Mesodermal cell (in vitro differentiated cells): ENCODE results near the gene CORT.
"Not testable (repeated sequence)": the region's sequence is repeated elsewhere in the genome, so short reads cannot be mapped to it uniquely, and the experiment has no call there.

ENCODE experiments used
- H3K27ac ChIP-seq: 2 replicates; pipeline ENCODE4 v1.7.0; 2013; ENCODE audit warnings: mild to moderate bottlenecking, low read depth, low read length, moderate library complexity; ENCODE audit not compliant: severe bottlenecking
- H3K36me3 ChIP-seq: 2 replicates; pipeline ENCODE4 v1.7.1; 2013; ENCODE audit warnings: mild to moderate bottlenecking, low read length, moderate library complexity; ENCODE audit not compliant: control insufficient read depth, insufficient read depth
- H3K4me1 ChIP-seq: one replicate; pipeline ENCODE4 v1.7.1; 2013; ENCODE audit warnings: mild to moderate bottlenecking, low read length; ENCODE audit not compliant: insufficient read depth, control insufficient read depth, poor library complexity, severe bottlenecking
- H3K4me3 ChIP-seq: 2 replicates; pipeline ENCODE4 v1.7.0; 2013; ENCODE audit warnings: low read length, control low read depth, mild to moderate bottlenecking; ENCODE audit not compliant: insufficient read depth, poor library complexity, severe bottlenecking; ENCODE audit errors: extremely low read depth
- H3K9me3 ChIP-seq: 2 replicates; pipeline ENCODE4 v1.7.1; 2013; ENCODE audit warnings: mild to moderate bottlenecking, low read length, moderate library complexity; ENCODE audit not compliant: control insufficient read depth
- WGBS, 2 experiments: methylation state at CpG; one replicate each; pipeline ENCODE4 v1.1.5; 2013; ENCODE audit warnings: missing lambda C conversion rate in 2 of 2; ENCODE audit not compliant: insufficient coverage in 2 of 2; 5-methylcytosine and 5-hydroxymethylcytosine counted together

Gene CORT

DNA sequence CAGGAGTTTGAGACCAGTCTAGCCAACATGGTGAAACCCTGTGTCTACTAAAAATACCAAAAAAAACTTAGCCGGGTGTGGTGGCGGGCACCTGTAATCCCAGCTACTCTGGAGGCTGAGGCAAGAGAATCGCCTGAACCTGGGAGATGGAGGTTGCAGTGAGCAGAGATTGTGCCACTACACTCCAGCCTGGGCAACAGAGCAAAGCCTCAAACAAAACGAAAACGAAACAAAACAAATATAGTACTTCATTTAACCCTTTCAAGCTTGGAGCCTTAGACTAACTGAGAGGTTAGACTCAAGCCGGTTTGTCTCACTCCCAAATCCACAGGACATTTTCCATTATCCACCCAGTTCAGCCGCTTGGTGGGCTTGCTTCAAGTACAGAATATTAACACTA, 7.6 kb downstream of the CORT start:
- WGBS, 2 experiments: 89 to 92% methylated on average over 4 to 7 of the region's 7 CpGs
- H3K27ac ChIP-seq, H3K9me3 ChIP-seq: not testable (repeated sequence)

DNA sequence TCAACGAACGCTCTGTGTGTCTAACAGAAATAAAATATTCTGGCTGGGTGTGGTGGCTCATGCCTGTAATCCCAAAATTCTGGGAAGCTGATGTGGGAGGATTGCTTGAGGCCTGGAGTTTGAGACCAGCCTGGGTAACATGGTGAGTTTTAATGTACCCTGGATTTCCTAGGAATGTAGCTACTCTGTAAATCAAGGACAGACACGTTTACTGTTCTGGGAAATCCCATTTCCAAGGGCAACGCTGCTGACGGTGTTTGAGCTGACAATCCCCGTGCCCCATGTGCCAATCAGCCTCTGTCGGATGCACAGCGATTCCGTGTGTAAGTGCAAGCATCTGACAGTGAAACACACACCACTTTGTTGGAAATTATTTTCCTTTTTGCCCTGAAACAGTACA, 8.0 kb downstream of the CORT start:
- Histone ChIP-seq H3K4me1 (peaks cover 9% of the 10 kb centered on the region), H3K4me3 (no peak overlapping the region), H3K27ac (no peak overlapping the region), H3K9me3 (no peaks in the 10 kb centered on the region), H3K36me3 (peaks cover 46% of the 10 kb centered on the region)
- WGBS, 2 experiments: 93 to 95% methylated on average over 7 to 9 of the region's 9 CpGs

More for the DNA sequence above, 7.6 kb downstream of the CORT start:
- peaks cover 42% of the 10 kb centered on the region for H3K36me3 ChIP-seq
- not testable (repeated sequence) for H3K4me3 ChIP-seq, H3K4me1 ChIP-seq

DNA sequence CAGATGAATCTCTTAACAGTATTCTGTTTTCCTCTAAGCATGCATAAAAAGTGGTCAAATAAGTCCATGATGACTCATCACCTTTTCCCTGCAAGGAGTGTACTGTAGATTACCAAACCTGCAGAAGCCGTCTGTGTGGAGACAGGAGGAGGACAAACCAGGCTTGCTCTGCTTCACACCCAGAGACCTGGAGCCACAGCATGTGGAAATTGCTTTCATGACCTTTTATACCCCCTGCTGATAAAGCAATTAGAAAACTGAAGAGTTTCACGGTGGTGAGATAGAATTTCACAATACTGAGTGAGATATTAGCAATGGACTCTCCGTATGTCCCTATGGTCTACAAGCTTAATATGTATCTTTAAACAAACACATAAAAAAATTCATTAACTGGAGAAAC, 9.4 kb downstream of the CORT start:
- Histone ChIP-seq H3K4me3 (no peak overlapping the region), H3K9me3 (no peaks in the 10 kb centered on the region), H3K4me1 (peaks cover 9% of the 10 kb centered on the region), H3K27ac (no peak overlapping the region), H3K36me3 (peaks cover 52% of the 10 kb centered on the region)
- 64 to 67% methylated on average over 1 of the region's 3 CpGs for WGBS, 2 experiments

DNA sequence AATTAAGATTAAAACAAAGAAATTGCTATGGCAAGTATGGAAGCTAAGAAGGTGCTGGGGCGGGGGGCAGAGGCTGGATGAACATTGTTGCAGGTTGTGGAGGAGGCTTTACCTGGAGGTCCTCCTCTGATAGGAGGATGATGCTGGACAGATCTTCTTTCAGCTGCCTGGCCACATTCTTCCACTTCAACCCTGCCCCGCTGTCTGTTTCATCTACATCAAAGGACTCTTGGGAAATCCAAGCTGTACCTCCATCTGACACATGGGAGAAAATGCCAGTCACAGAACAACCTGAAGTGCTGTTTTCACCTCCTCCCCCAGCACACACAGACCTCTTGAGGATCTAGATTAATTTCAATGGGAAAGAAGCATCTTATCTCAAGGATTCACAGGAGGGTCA, 17.2 kb downstream of the CORT start:
- WGBS, 2 experiments: 92 to 94% methylated on average over 2 of the region's 2 CpGs
- peaks cover 75% of the 10 kb centered on the region for H3K36me3 ChIP-seq
- H3K4me3 ChIP-seq: no peak overlapping the region
- H3K9me3 ChIP-seq: no peaks in the 10 kb centered on the region
- no peak overlapping the region for H3K27ac ChIP-seq
- no peaks in the 10 kb centered on the region for H3K4me1 ChIP-seq

DNA sequence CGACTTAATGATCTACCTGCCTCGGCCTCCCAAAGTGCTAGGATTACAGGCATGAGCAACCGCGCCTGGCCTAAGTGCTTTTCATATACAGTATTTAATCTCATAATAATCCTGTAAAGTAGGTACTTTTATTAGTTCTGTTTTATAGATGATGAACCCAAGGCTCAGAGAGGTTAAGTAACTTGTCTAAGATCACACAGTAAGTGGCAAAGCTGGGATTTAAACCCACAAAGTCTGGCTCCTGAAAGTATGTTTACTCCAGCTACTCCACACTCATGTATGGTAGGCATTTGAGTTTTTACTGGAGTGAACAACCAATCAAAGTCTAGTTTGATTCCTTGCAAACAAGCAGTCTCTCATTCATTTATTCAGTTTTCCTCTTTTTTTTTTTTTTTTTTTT, 20.2 kb downstream of the CORT start:
- no peak overlapping the region for H3K4me3 ChIP-seq
- H3K27ac ChIP-seq: no peak overlapping the region
- H3K4me1 ChIP-seq: no peaks in the 10 kb centered on the region
- H3K9me3 ChIP-seq: no peaks in the 10 kb centered on the region
- H3K36me3 ChIP-seq: peaks cover 53% of the 10 kb centered on the region
- WGBS, 2 experiments: 100% methylated on average over 1 to 2 of the region's 4 CpGs

DNA sequence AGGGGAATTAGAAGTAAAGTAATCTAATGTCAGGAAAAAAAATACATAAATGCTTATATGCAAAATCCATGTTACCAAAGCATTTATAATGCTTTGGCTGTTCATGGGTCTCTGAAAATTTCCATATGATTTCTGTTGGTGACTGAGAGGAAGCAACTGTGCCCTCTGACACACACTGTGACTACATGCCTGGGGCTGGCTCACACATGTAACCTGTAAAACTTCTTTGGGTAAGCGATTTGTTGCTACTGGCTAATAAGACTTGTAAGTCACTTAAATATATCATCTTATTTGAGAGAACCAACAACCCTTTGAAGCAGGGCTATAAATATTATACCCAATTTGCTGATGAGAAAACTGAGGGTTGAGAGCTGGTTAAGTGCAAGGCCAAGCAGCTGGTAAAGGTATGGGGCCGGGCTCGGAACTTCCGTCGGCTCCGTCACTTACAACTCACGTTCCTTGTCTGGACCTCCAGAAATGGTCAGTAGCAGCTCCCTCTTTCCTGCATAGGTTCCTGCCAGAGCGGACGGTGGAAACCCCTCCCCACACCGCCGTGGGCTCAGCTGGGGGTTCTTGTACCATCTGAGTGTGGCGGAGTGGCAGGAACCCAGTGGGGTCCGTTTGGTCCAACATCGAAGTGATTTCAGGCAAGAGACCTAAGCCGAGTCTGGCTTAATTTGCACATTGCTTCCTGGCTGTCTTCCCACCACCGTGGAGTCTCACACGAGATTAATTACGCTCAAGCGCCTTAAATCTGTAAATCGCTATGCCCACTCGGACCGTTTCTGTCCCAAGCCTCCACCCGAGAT, 21.8 kb downstream of the CORT start:
- Histone ChIP-seq H3K36me3 (peaks cover 39% of the 10 kb centered on the region), H3K9me3 (no peaks in the 10 kb centered on the region), H3K4me3 (peak overlapping the region; percentile 66), H3K27ac (peak overlapping the region; percentile 67), H3K4me1 (peaks cover 7% of the 10 kb centered on the region)
- WGBS, 2 experiments: 2 to 4% methylated on average over 17 to 22 of the region's 23 CpGs

DNA sequence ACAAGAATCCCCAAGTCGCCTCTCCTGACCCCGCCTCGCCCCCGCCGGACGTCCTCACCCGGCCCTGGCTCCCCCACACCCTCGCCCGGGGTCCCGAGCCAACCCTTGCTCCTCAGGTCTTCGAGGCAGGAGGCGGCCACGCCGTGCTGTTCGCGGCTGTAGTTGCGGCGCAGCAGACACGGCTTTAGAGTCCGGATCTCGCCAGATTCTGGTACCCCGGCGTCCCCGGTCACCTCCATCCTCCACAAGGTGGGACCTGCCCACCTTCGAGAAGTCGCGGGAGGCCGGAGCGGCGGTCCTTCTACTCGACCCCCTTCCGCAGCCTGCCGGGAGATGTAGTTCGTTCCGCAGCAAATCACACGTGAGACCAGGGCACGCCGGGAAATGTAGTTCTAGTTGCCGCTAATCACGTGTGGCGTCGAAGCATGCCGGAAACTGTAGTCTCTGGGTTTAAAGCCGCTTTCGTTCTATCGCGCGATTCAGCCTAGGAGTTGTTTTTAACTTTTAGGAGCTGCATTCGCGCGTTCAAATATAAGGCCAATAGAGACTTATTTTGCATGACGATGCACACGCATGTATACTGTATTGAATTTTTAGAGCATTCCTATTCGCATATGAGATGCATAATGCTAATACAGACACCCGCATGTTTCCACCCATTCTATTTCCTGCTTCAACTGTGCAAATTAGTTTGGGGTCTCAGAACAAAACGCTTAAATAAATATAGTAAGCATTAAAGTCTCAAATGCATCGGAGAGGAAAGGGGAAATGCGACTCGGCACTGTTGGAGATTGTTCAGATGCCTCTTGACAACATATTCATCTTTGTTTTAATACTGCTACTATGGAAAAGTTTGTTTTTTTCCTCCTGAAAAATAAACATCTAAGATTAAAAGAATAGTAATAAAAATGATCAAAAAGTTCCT, 22.7 kb downstream of the CORT start, which contains the start of gene DFFA:
Gene DFFA (minus strand): TSS at position 310 of the 925 bp plus-strand sequence. CDS start 71 bp downstream, at position 239.
- H3K4me3 ChIP-seq: peak within 1 kb of the TSS; percentile 66
- peak within 1 kb of the TSS; percentile 67 for H3K27ac ChIP-seq
- no peaks in the 10 kb centered on the region for H3K9me3 ChIP-seq
- WGBS, 2 experiments: 2 to 4% methylated on average over 45 to 55 of the region's 59 CpGs
- peaks cover 32% of the 10 kb centered on the region for H3K36me3 ChIP-seq
- peaks cover 7% of the 10 kb centered on the region for H3K4me1 ChIP-seq

DNA sequence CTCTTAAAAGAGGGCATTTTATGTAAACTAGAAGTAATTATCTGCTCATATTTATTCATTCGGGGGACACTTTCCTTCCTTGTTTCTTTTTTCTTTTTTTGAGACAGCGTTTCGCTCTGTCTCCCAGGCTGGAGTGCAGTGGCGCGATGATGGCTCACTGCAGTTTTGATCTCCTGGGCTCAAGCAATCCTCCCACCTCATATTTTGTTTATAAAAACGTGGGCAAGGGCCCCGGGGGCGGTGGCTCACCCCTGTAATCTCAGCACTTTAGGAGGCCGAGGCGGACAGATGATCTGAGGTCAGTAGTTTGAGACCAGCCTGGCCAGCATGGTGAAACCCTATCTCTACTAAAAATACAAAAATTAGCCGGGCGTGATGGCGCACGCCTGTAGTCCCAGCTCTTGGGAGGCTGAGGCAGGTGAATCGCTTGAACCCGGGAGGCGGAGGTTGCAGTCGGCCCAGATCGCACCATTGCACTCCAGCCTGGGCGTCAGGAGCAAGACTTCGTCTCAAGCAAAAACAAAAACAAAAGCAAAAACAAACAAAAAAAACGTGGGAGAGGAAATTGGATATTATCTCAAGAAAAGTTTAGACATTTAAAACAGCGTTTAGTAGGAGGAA, 23.4 kb downstream of the CORT start:
- Histone ChIP-seq H3K4me3 (no peak overlapping the region), H3K36me3 (peaks cover 24% of the 10 kb centered on the region), H3K27ac (no peak overlapping the region), H3K4me1 (peaks cover 7% of the 10 kb centered on the region), H3K9me3 (no peaks in the 10 kb centered on the region)
- WGBS, 2 experiments: 92 to 93% methylated on average over 12 to 15 of the region's 23 CpGs

DNA sequence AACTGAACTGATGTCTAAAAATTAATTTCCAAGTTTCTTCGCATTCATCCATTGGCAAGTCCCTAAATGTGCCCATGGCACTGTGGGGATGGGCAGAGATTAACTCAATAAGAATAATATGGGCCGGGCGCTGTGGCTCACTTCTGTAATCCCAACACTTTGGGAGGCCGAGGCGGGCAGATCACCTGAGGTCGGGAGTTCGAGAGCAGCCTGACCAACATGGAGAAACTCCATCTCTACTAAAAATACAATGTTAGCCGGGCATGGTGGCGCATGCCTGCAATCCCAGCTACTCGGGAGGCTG, 24.4 kb downstream of the CORT start:
- WGBS, 2 experiments: 90 to 94% methylated on average over 5 to 6 of the region's 10 CpGs
- not testable (repeated sequence) for H3K27ac ChIP-seq, H3K9me3 ChIP-seq, H3K4me1 ChIP-seq
- peak overlapping the region; percentile 82 for H3K4me3 ChIP-seq
- peaks cover 17% of the 10 kb centered on the region for H3K36me3 ChIP-seq

DNA sequence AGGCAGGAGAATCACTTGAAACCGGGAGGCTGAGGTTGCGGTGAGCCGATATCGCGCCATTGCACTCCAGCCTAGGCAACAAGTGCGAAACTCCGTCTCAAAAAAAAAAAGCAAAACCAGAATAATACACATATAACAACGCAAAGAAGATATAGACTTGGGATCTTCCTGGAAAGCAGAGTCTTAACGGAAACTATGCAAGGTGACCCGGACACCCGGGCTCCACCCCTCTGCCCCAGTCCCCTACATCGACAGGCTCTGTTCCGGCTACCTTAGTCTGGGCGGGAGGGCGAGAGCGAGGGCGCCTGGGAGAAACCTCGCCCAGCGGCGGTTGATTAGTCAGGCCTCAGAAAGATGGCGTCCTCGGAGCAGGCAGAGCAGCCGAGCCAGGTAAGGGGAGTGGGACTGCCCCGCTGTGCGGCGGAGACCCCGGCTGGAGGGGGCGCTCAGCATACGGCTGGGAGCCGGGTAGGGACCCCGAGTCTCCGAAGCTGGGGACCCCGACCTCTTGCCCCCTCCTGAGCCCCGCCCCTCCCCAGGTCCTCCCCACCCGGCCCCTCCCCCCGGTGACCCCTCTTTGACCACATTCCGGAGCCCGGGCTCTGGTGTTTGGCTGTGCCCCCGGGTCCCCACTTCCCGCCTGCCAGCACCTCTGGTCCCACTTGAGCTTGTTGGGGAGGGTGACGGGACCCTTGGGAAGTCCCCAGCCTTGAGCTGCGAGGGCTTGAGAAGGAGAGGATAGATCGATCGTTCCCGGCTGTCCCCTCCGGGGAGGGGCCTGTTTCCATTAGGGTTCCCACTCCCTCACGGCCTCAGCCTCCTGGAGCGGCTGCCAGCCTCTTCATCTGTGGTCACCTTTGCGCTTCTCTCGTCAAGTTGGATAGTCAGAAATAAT, 25.0 kb downstream of the CORT start, which contains the start of gene PEX14:
Gene PEX14 (plus strand): TSS at position 338 of the 895 bp plus-strand sequence. CDS start 17 bp downstream, at position 355.
- Histone ChIP-seq H3K4me1 (peaks cover 7% of the 10 kb centered on the region), H3K36me3 (peaks cover 17% of the 10 kb centered on the region), H3K27ac (peak within 1 kb of the TSS; percentile 41), H3K9me3 (no peaks in the 10 kb centered on the region), H3K4me3 (peak within 1 kb of the TSS; percentile 82)
- 17 to 21% methylated on average over 33 to 40 of the region's 50 CpGs for WGBS, 2 experiments
